T-cell (primary cell): ENCODE measurements around the gene ATP2A3. TPM values are rescaled to one million over a fixed set of nuclear protein-coding genes. Genes with fewer than 3 reads are reported as not detected.

Experiments
- ATAC-seq, 4 experiments: fragments of 200-7000 bp in 3 of 4; fragments of 150-1000 bp in 1 of 4; cut with Tn5 transposase; replicated peaks in 1 of 4; 1 replicate in 3 of 4; 2 replicates in 1 of 4; pipeline ENCODE4 v1.10.0; 2021; ENCODE audit warnings: moderate library complexity in 3 of 4, mild to moderate bottlenecking in 2 of 4, moderate number of reproducible peaks in 1 of 4
- CTCF ChIA-PET, 2 donors: fragments of 300-600 bp; sonication (Branson Sonifier 250); formaldehyde crosslinking; loops; one replicate each; lab custom pipeline; 2022; ENCODE audit warnings: antibody characterized with exemption in 2 of 2; lab: Charles Lee
- POLR2A ChIA-PET, 2 donors: fragments of 300-600 bp; sonication (Branson Sonifier 250); formaldehyde crosslinking; loops; one replicate each; lab custom pipeline; 2022; ENCODE audit warnings: antibody characterized with exemption in 2 of 2; lab: Charles Lee
- DNase-seq, 35 experiments: peaks; one replicate each; pipeline versions ENCODE4 v3.0.0 to v3.0.0-alpha.2; 2013 to 2023
- H3K27ac ChIP-seq: one replicate; pipeline ENCODE4 v1.5.1; 2013; ENCODE audit warnings: low read length
- H3K27me3 ChIP-seq, 2 experiments: replicated peaks in 1 of 2; 1 replicate in 1 of 2; 2 replicates in 1 of 2; pipeline versions ENCODE4 v1.6.1 to v1.7.0; 2013; ENCODE audit warnings: low read length in 1 of 2, mixed read lengths in 1 of 2; ENCODE audit not compliant: control insufficient read depth in 2 of 2, insufficient read depth in 2 of 2; ENCODE audit errors: extremely low read depth in 1 of 2
- H3K36me3 ChIP-seq, 2 donors: 1 replicate in 1 of 2; 2 replicates in 1 of 2; pipeline versions ENCODE4 v1.6.1 to v1.7.0; 2013; ENCODE audit warnings: low read length in 1 of 2; ENCODE audit not compliant: control insufficient read depth in 2 of 2, insufficient read depth in 1 of 2; ENCODE audit errors: extremely low read depth in 1 of 2
- H3K4me1 ChIP-seq, 2 experiments: 1 replicate in 1 of 2; 2 replicates in 1 of 2; pipeline versions ENCODE4 v1.6.1 to v1.7.0; 2013; ENCODE audit warnings: low read length in 2 of 2, mixed read lengths in 1 of 2; ENCODE audit not compliant: insufficient read depth in 2 of 2, control insufficient read depth in 1 of 2; ENCODE audit errors: extremely low read depth in 1 of 2
- H3K4me3 ChIP-seq, 2 donors: 1 replicate in 1 of 2; 2 replicates in 1 of 2; pipeline versions ENCODE4 v1.5.1 to v1.7.0; 2013; ENCODE audit warnings: mild to moderate bottlenecking in 2 of 2, low read length in 1 of 2, moderate library complexity in 1 of 2; ENCODE audit not compliant: control insufficient read depth in 1 of 2; ENCODE audit errors: extremely low read depth in 1 of 2
- H3K9me3 ChIP-seq: 2 replicates; pipeline ENCODE4 v1.7.0; 2013
- H3K27ac Mint-ChIP-seq, 2 donors: one replicate each; pipeline ENCODE4 v1.8.0; 2020 to 2021; ENCODE audit warnings: mild to moderate bottlenecking in 2 of 2, mixed read lengths in 2 of 2
- H3K27me3 Mint-ChIP-seq, 2 donors: one replicate each; pipeline ENCODE4 v1.8.0; 2021 to 2022; ENCODE audit warnings: mixed read lengths in 2 of 2
- H3K36me3 Mint-ChIP-seq: one replicate; pipeline ENCODE4 v1.8.0; 2021; ENCODE audit warnings: mixed read lengths
- H3K4me1 Mint-ChIP-seq, 3 donors: one replicate each; pipeline ENCODE4 v1.8.0; 2020 to 2022; ENCODE audit warnings: mixed read lengths in 3 of 3, mild to moderate bottlenecking in 1 of 3
- H3K4me3 Mint-ChIP-seq, 3 donors: one replicate each; pipeline ENCODE4 v1.8.0; 2020 to 2022; ENCODE audit warnings: mild to moderate bottlenecking in 3 of 3, mixed read lengths in 3 of 3, moderate library complexity in 3 of 3
- H3K9me3 Mint-ChIP-seq, 3 donors: one replicate each; pipeline ENCODE4 v1.8.0; 2020 to 2022; ENCODE audit warnings: mixed read lengths in 3 of 3
- WGBS: methylation state at CpG from one replicate; pipeline ENCODE4 v1.1.5; 2013; ENCODE audit warnings: missing lambda C conversion rate; ENCODE audit not compliant: insufficient coverage; 5-methylcytosine and 5-hydroxymethylcytosine counted together
- total RNA-seq, 35 experiments: library from RNA in 6 of 35; stranded (reverse) in 6 of 35; fragments of 120-200 nt in 1 of 35; gene quantifications; one replicate each; pipeline versions ENCODE4 v1.2.1 to v1.2.4 and lab custom pipeline; 2013 to 2026

ATP2A3 gene
- total RNA-seq, 5 donors from 2014 or later (not counting 1 experiment from before 2014, with no cell fraction given), result 228 to 303 (median 248) TPM

- no peaks in the 10 kb centered on the region for H3K27me3 Mint-ChIP-seq
- no peak for DNase-seq
- H3K4me3 ChIP-seq, result peak overlapping the region in 1 of 2 donors; percentile 56
- POLR2A ChIA-PET, result interaction anchor here in 1 of 2 donors (0.5 to 0.7 kb wide), 2 partner anchors 19 to 69 kb away, joined by 3 read pairs; no protein-coding TSS in a partner anchor
- H3K9me3 Mint-ChIP-seq, result no peaks in the 10 kb centered on the region
- no peaks in the 10 kb centered on the region for H3K27me3 ChIP-seq
- peaks cover 6 to 29% of the 10 kb centered on the region in 2 experiments for H3K4me1 ChIP-seq
- H3K36me3 Mint-ChIP-seq, result no peaks in the 10 kb centered on the region
- H3K36me3 ChIP-seq, result no peaks in the 10 kb centered on the region
- H3K27ac ChIP-seq, result peak overlapping the region; percentile 55
- 62% methylated on average over 5 of the region's 7 CpGs for WGBS
- H3K4me3 Mint-ChIP-seq, result peak overlapping the region; percentile 71 to 81 (median 77)
- H3K4me1 Mint-ChIP-seq, result peaks cover 28 to 34% (median 30%) of the 10 kb centered on the region in 3 donors
- CTCF ChIA-PET, result interaction anchor here (0.6 to 1.4 kb wide), 3 partner anchors 20 to 52 kb away, joined by 3 to 8 read pairs (median 7); partner anchors contain the start of gene NCBP3 (in 1 of the 2)
- no peaks in the 10 kb centered on the region for H3K9me3 ChIP-seq
- ATAC-seq, result no peak
- H3K27ac Mint-ChIP-seq, result peak overlapping the region; percentile 83 to 89
Observed at GRCh38 chr17:3893720-3894116, 70.5 kb downstream of the ATP2A3 start.

- no peaks in the 10 kb centered on the region for H3K36me3 ChIP-seq
- no peaks in the 10 kb centered on the region for H3K27me3 ChIP-seq
- peaks cover 8 to 33% of the 10 kb centered on the region in 2 experiments for H3K4me1 ChIP-seq
- H3K4me3 ChIP-seq, result peak within 1 kb of the TSS; percentile 26 to 56
- Mint-ChIP-seq H3K9me3 (no peaks in the 10 kb centered on the region), H3K27me3 (no peaks in the 10 kb centered on the region), H3K27ac (peak within 1 kb of the TSS; percentile 83 to 89), H3K4me1 (peaks cover 31 to 37% (median 33%) of the 10 kb centered on the region in 3 donors), H3K4me3 (peak within 1 kb of the TSS; percentile 71 to 84 (median 81)), H3K36me3 (no peaks in the 10 kb centered on the region)
- ChIA-PET POLR2A (interaction anchor here in 1 of 2 donors (0.6 kb wide), 1 partner anchor 29 kb away, joined by 7 read pairs; no protein-coding TSS in a partner anchor), CTCF (interaction anchor here (0.6 kb wide), 2 partner anchors 52 to 73 kb away, joined by 3 to 7 read pairs; no protein-coding TSS in a partner anchor)
- peak within 1 kb of the TSS; percentile 55 for H3K27ac ChIP-seq
- 2% methylated on average over 68 of the region's 75 CpGs for WGBS
- DNase-seq, result peak; percentile 53 to 92 (median 77)
- no peaks in the 10 kb centered on the region for H3K9me3 ChIP-seq
- peak; percentile 80 to 88 (median 87) for ATAC-seq
Observed at GRCh38 chr17:3893003-3893719, 71.1 kb downstream of the ATP2A3 start, which contains the start of gene CAMKK1. CAMKK1 (minus strand) TSS chr17:3893053; CDS start chr17:3885687, 7,366 bp downstream.

DNA sequence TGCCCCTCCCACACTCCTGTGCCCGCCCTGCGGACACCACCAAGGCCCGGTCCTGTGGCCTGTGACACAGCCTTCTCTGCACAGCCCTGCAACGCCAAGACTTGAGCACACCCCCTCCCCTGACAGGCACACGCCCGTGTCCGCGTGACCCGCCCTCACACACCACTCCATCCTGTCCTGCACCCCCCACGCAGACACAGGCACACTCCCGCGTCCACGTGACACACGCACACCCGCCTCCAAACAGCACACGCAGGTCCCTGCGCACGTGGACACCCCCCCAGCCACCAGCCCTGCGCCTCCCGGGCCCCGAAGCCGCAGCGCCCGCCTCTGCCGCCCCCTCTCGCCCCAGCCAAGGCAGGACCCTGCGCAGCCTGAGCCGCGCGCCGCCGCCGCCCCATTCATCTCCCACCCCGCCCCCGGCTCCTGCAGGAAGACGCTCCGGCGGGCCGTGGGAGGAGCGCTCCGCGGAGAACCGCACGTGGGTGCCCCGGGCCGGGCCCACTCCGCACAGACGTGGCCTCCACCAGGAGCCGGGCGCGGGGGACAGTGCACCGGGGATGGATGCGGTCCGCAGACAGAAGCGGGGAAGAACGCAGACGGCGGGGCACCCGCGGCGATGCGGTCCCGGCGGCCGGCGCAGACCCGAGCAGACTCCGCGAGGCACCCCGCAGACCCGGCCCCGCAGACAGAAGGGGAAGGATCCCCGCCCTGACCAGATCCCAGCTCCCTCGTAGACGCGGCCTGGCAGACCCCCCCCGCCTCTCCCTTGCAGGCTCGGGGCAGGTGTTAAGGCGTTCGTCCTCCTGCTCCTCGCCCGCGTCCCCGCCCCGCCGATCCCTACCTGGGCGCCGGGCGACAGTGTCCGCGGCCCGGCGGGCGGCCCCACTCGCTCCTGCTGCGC is 71.9 kb downstream of the ATP2A3 start:
- WGBS, result under 1% methylated on average over 90 of the region's 96 CpGs
- H3K27ac ChIP-seq, result no peak overlapping the region
- H3K27ac Mint-ChIP-seq, result peak overlapping the region in 1 of 2 donors; percentile 80
- H3K4me3 Mint-ChIP-seq, result peak overlapping the region; percentile 71 to 84 (median 81)
- no peaks in the 10 kb centered on the region for H3K36me3 ChIP-seq
- peaks cover 16 to 41% of the 10 kb centered on the region in 2 experiments for H3K4me1 ChIP-seq
- peaks cover 39 to 43% (median 39%) of the 10 kb centered on the region in 3 donors for H3K4me1 Mint-ChIP-seq
- no peaks in the 10 kb centered on the region for H3K9me3 Mint-ChIP-seq
- no peaks in the 10 kb centered on the region for H3K36me3 Mint-ChIP-seq
- DNase-seq (peak; percentile 53 to 92 (median 84)), ATAC-seq (peak; percentile 54 to 75 (median 60))
- POLR2A ChIA-PET, result interaction anchor here (0.6 kb wide), 2 partner anchors 10 to 29 kb away, joined by 3 to 7 read pairs; no protein-coding TSS in a partner anchor
- H3K4me3 ChIP-seq, result peak overlapping the region; percentile 26 to 49
- CTCF ChIA-PET, result interaction anchor here in 1 of 2 donors (0.6 kb wide), 1 partner anchor 74 kb away, joined by 3 read pairs; no protein-coding TSS in a partner anchor
- no peaks in the 10 kb centered on the region for H3K9me3 ChIP-seq
- no peaks in the 10 kb centered on the region for H3K27me3 ChIP-seq
- H3K27me3 Mint-ChIP-seq, result no peaks in the 10 kb centered on the region

DNA sequence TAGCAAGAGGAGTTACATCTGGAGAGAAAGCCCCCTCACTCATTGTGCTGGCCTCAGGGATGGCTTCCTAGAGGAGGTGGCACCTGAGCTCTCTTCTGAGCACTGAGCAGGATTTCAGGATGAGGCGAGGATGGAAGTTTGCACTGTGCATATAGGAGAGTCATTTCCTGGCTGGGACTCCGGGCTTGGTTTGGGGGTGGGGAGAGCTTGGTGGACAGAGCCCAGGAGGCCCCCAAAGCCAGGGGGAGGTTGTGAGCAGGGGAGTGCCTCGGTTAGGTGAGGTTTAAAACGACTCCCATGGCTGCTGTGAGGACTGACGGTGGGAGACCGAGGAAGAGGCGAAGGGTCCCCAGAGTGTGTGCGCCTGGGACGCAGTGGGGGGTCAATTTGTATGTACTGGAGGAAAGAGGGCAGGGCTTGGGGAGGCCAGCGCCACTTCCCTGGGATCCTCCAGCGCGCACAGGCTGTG is 72.6 kb downstream of the ATP2A3 start:
- 79% methylated on average over 9 of the region's 12 CpGs for WGBS
- ATAC-seq (no peak), DNase-seq (no peak)
- ChIA-PET POLR2A (interaction anchor here in 1 of 2 donors (0.6 kb wide), 1 partner anchor 11 kb away, joined by 3 read pairs; no protein-coding TSS in a partner anchor), CTCF (no interaction called here)
- no peak overlapping the region for H3K27ac ChIP-seq
- H3K27me3 Mint-ChIP-seq, result no peaks in the 10 kb centered on the region
- H3K9me3 ChIP-seq, result no peaks in the 10 kb centered on the region
- peak overlapping the region; percentile 19 to 49 for H3K4me3 ChIP-seq
- H3K36me3 ChIP-seq, result no peaks in the 10 kb centered on the region
- peak overlapping the region; percentile 71 to 84 (median 81) for H3K4me3 Mint-ChIP-seq
- no peaks in the 10 kb centered on the region for H3K27me3 ChIP-seq
- H3K36me3 Mint-ChIP-seq, result no peaks in the 10 kb centered on the region
- peaks cover 46 to 50% (median 46%) of the 10 kb centered on the region in 3 donors for H3K4me1 Mint-ChIP-seq
- H3K9me3 Mint-ChIP-seq, result no peaks in the 10 kb centered on the region
- peak overlapping the region; percentile 71 to 84 for H3K27ac Mint-ChIP-seq
- H3K4me1 ChIP-seq, result peaks cover 23 to 48% of the 10 kb centered on the region in 2 experiments

DNA sequence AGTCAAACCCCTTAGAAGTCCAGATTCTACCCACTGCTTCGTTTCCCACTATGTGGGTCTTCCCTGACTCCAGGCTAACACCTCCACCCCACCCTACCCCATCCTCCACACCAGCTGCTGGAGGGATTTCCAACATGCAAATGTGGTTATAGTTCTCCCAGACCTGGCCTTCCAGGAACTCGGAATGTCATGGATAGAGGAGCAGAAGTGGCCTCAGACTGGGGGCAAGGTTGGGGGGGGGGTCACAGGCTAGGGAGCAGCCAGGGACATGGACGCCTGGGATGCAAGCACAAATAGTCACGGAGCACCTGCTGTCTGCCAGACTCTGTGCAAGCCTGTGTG is 73.4 kb downstream of the ATP2A3 start:
- POLR2A ChIA-PET, result no interaction called here
- H3K36me3 Mint-ChIP-seq, result no peaks in the 10 kb centered on the region
- CTCF ChIA-PET, result interaction anchor here in 1 of 2 donors (1.1 kb wide), 1 partner anchor 45 kb away, joined by 3 read pairs; the partner anchor contains the start of gene NCBP3
- H3K27me3 Mint-ChIP-seq, result no peaks in the 10 kb centered on the region
- peak overlapping the region; percentile 71 to 84 for H3K27ac Mint-ChIP-seq
- H3K4me1 ChIP-seq, result peaks cover 24 to 56% of the 10 kb centered on the region in 2 experiments
- H3K9me3 Mint-ChIP-seq, result no peaks in the 10 kb centered on the region
- no peak for DNase-seq
- 30% methylated on average over 1 of the region's 4 CpGs for WGBS
- no peak overlapping the region for H3K4me3 ChIP-seq
- peak overlapping the region in 2 of 3 donors; percentile 71 to 84 for H3K4me3 Mint-ChIP-seq
- H3K27ac ChIP-seq, result no peak overlapping the region
- peaks cover 53 to 58% (median 54%) of the 10 kb centered on the region in 3 donors for H3K4me1 Mint-ChIP-seq
- H3K9me3 ChIP-seq, result no peaks in the 10 kb centered on the region
- no peaks in the 10 kb centered on the region for H3K27me3 ChIP-seq
- ATAC-seq, result no peak
- H3K36me3 ChIP-seq, result no peaks in the 10 kb centered on the region
